ENCODE results near the gene PHACTR1. TPM values are rescaled to one million over a fixed set of nuclear protein-coding genes. Genes with fewer than 3 reads are reported as not detected.

Gene PHACTR1
- polyA plus RNA-seq, 1 donor, result 20.1 TPM

DNA sequence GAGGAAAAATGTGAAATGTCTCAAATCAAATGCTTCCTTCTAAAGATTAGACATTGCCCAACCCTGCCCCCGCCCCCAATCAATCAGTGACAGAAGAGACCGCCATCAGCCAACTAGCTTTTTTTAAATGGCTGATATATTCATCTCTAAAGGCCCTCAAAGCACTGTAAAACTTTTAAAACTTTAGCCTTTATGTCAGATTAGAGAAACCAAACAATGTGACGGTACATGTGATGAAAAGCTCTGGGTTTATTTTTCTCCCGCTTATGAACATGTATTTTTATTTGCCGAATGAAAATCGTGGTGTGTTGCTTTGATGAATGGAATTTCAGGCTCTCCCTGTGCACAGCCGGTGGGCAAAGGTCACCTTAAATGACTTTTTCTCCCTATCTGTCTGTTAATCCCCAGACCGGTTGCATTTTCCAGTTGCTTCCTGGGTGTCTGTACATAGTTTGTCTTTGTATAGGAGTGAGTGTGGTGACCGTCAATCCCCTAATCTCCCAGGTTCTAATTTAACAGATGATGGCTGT is 573.3 kb downstream of the PHACTR1 start:
- DNase-seq, result no peak

DNA sequence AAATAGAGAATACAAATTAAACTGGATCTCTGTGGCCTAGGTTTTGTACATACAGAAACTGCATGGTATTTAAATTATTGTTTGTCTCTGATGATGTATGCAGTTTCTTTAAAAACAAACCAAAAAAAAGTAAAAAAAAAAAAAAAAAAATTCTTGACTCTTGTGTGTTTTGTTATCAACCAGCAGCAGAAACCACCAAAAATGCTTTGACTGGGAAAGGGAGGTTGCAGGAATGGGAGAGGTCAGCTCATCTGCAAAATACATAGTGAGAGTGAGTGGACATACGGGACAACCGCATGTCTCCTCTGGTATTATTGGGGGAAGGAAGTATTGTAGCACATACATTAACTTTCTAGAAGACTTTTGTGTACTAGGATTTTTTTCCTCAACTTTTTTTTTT is 573.8 kb downstream of the PHACTR1 start:
- DNase-seq, result no peak

GRCh38 chr6:13292774-13293173 is 576.2 kb downstream of the PHACTR1 start:
- DNase-seq, result no peak

DNA sequence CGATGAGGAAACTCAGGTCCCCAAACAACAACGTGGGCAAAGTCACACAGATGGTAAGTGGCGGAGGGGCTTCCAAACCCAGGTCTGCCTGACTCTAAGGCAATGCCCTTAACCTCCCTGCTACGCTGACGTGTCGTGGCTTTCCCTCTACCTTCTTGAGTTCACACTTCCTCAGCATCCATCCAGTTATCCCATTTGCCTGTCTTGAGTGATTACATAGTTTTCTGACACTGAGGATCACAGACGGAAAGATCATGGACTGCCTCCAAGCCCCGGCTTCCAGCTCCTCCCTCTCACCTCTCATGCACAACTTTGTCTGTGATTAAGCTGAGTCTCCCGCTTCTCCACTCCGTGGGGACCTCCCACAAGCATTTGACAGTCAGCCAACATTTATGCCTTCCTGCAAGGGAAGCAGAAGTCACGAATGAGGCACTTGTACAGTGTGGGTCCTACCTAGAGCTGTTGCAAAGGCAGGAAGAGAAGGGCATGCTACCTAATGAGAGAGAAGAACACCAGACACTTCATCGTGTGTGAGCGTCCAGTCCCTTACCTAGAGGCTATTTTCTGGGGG is 578.0 kb downstream of the PHACTR1 start:
- DNase-seq, result no peak

- no peak for DNase-seq
Observed at GRCh38 chr6:13295576-13295975, 579.0 kb downstream of the PHACTR1 start.

- DNase-seq, result no peak
Observed at GRCh38 chr6:13296536-13296997, 580.0 kb downstream of the PHACTR1 start.

- no peak for DNase-seq
Observed at GRCh38 chr6:13297391-13297790, 580.8 kb downstream of the PHACTR1 start.

- DNase-seq, result no peak
Observed at GRCh38 chr6:13298446-13298845, 581.9 kb downstream of the PHACTR1 start.

- no peak for DNase-seq
Observed at GRCh38 chr6:13299403-13299821, 582.8 kb downstream of the PHACTR1 start.

DNA sequence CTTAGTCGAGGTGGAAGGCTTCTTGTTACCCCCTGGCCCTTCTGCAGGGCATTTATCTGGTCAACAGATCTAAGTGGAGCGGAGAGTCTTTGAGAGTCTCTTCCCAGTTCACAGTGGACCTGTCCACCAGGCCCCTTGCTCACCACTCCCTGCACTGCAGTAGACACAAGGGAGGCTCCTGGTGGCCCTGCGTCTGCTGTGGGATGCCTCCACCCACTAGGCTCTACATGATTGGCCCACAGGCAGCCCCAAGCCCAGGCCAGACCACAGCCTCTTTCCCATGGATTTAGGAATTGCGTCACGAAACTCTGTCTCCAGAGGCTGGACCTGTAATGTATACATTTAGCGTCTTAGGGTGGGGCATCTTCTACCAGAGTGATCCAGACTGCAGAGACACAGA is 583.4 kb downstream of the PHACTR1 start:
- DNase-seq, result no peak

GRCh38 chr6:13300643-13301590 is 584.4 kb downstream of the PHACTR1 start:
- DNase-seq, result no peak

GRCh38 chr6:13302291-13302690 is 585.7 kb downstream of the PHACTR1 start:
- DNase-seq, result no peak

GRCh38 chr6:13302751-13303667 is 586.4 kb downstream of the PHACTR1 start:
- DNase-seq, result no peak

DNA sequence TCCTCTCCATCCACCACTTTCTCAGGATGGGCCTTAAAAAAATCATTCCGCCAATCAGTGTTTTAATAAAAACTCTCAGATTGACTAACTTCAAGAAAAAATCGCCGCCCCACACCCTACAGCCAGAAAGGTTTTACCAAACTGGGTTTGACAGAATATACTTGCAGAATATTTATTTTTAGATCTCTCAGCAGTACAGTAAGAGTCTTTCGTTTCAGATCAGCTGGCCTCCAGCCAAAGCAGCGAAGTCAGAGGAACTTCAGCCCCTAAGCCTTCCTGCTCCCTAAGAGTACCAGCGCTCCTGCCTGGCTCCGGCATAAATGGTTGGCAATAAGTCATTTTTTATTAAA is 587.1 kb downstream of the PHACTR1 start:
- no peak for DNase-seq

DNA sequence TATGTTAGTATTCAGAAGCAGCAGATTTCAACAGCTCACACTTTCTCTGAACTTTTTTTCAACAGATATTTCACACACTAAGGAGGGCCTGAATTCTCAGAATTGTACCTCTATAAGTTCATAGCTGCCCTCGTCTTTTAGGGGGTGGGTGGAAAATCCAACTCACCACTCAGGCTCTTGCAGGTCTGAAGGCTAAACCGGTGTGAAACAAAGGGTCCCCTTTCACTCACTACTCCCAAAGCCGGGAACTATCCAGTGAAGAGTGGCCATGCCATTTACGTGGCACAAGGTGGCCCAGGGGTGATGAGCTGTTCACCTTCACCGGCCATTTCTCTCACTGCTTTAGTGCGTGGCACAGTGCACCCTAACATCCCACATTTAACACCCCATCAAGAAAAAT is 587.5 kb downstream of the PHACTR1 start:
- DNase-seq, result no peak

DNA sequence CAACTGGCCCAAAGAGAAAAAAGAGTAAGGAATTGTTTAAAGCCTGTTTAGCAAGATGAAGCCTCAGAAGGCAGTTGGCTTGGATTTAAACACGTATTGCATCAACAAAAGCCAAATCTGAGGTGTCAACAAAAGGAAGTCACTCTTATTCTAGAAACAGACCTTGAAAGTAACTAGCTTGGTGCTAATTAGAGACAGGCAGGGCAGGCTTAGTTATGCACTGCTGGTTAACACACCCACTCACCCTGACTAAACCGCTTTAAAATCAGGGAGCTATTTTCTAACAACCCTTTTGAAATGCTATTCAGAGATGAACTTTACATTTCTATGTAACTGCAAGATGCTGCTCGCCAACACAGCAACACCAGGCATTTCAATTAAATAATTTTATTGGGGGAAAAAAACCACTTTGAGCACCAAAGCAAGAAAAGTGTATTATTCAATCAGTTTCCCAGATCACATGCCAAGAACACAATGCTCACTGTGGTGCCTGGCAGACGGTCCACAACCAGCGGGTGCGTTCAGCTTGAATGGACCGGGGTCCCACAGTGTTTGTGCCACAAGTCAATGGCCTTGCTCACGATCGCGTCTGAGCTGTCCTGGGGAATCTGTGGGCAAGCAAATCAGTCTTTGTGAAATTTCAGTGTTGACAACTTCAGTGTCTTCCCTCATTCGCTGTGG is 588.2 kb downstream of the PHACTR1 start:
- DNase-seq, result no peak

- no peak for DNase-seq
Observed at GRCh38 chr6:13305288-13305687, 588.7 kb downstream of the PHACTR1 start.

GRCh38 chr6:13305791-13306190 is 589.2 kb downstream of the PHACTR1 start:
- no peak for DNase-seq

GRCh38 chr6:13307508-13307995 is 591.0 kb downstream of the PHACTR1 start:
- DNase-seq, result no peak

GRCh38 chr6:13308332-13308731 is 591.8 kb downstream of the PHACTR1 start:
- DNase-seq, result no peak

DNA sequence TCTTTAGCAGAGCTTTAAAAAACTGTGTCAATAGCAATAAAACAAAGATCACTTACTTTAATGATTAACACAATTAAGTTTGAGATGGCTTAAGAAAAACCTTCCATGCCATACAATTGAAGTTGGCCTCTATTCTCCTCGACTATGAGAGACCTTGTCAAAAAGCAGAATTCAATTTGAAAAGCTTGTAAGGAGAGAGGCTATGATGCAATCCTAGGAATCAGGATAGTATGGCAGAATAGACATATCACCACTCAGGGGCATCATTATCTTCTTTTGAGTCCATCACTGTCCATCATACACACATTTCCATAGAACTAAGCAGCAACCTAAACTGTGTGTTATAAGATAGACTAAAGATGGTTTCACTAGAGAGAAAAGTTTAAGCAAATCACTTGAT is 594.6 kb downstream of the PHACTR1 start:
- no peak for DNase-seq
